Body of pancreas (tissue), 4 donors: Measurements from ENCODE around the gene TGM2.

Source experiments
- POLR2A ChIP-seq, 3 donors: fragments of 450-650 bp; IDR thresholded peaks; one replicate each; pipeline ENCODE4 v1.6.1; 2016; ENCODE audit warnings: antibody characterized with exemption in 3 of 3, mild to moderate bottlenecking in 2 of 3
- TF ChIP-seq, protein P1 (sequence below), 7 experiments: fragments of 450-650 bp in 4 of 7; fragments of 200-600 bp in 3 of 7; sonication (generic) in 3 of 7; IDR thresholded peaks; one replicate each; pipeline ENCODE4 v1.5.1; 2016 to 2019; ENCODE audit warnings: antibody characterized with exemption in 7 of 7

DNA sequence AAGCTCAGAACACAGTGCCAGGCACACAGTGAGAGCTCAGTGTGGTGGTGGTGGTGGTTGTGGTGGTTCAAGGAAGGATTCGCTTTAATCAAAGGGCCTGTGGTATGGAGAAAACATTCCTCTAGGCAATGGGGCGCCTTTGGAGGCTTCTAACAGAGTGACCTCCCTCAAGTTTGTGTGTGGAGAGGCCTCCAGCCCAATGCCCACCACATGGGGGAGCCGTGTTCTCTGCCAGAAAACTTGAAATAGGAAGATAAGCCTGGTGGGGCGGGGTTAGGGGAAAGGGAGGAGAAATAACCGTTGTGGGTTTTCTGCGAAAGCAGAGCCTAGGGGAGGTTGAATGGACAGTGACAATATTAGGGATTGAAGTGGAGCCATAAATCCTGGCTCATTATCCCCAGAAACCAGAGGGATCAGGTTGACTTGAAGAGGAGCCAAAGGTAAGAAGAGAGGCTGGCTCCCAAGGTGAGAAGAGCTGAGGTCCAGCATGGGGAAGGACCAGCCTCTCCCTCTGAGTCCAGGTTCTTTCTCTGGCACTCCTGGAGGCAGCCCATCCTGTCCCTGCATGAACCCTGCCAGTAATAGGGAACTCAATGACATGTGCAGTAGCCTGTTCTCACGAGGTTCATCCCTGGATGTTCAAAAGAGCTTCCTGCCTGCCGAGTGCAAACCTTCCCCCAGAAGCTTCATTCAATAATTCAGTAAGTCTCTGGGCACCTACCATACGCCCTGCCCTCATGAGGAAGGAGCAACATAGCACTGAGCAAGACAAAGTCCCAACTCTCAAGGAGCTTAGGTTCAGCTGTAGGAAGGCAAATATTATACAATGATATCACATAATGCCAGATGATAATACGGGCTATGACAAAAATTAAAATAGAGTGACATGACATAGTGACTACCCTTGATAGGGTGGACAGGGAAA is 51.4 kb downstream of the TGM2 start:
- TF ChIP-seq, protein P1, sequence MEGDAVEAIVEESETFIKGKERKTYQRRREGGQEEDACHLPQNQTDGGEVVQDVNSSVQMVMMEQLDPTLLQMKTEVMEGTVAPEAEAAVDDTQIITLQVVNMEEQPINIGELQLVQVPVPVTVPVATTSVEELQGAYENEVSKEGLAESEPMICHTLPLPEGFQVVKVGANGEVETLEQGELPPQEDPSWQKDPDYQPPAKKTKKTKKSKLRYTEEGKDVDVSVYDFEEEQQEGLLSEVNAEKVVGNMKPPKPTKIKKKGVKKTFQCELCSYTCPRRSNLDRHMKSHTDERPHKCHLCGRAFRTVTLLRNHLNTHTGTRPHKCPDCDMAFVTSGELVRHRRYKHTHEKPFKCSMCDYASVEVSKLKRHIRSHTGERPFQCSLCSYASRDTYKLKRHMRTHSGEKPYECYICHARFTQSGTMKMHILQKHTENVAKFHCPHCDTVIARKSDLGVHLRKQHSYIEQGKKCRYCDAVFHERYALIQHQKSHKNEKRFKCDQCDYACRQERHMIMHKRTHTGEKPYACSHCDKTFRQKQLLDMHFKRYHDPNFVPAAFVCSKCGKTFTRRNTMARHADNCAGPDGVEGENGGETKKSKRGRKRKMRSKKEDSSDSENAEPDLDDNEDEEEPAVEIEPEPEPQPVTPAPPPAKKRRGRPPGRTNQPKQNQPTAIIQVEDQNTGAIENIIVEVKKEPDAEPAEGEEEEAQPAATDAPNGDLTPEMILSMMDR (IDR thresholded peaks at IDR 0.05): peak in 3 of 7 experiments; percentile 8 to 21 (median 13)
- no peak for TF ChIP-seq POLR2A (IDR thresholded peaks at IDR 0.05)
